ENCODE measurements around the gene PNISR.

PNISR gene

GRCh38 chr6:99407076-99407475 lies 18.0 kb downstream of the PNISR start:
- no peak for DNase-seq
- no peaks in the 10 kb centered on the region for H3K27me3 ChIP-seq
- H3K36me3 ChIP-seq = peaks cover 70 to 81% (median 72%) of the 10 kb centered on the region in 3 donors
- no peak for TF ChIP-seq CTCF (IDR thresholded peaks at IDR 0.05)
- peaks cover 0 to 7% (median under 1%) of the 10 kb centered on the region in 4 donors for H3K4me1 ChIP-seq
- no peaks in the 10 kb centered on the region for H3K9me3 ChIP-seq
- no peak overlapping the region for H3K4me3 ChIP-seq
- intact Hi-C loops (cut with DNase I; ENCODE audit: low total_unique reads) = no loop called here
- no peak overlapping the region for H3K27ac ChIP-seq

GRCh38 chr6:99402448-99402847 lies 22.7 kb downstream of the PNISR start:
- Histone ChIP-seq H3K4me1 (no peaks in the 10 kb centered on the region), H3K4me3 (no peak overlapping the region), H3K27ac (no peak overlapping the region), H3K27me3 (no peaks in the 10 kb centered on the region), H3K9me3 (no peaks in the 10 kb centered on the region), H3K36me3 (peaks cover 84 to 94% (median 85%) of the 10 kb centered on the region in 3 donors)
- intact Hi-C loops (cut with DNase I; ENCODE audit: low total_unique reads) = no loop called here
- no peak for TF ChIP-seq CTCF (IDR thresholded peaks at IDR 0.05)
- DNase-seq = no peak

- Histone ChIP-seq H3K27ac (no peak overlapping the region), H3K36me3 (peaks cover 33 to 48% (median 39%) of the 10 kb centered on the region in 3 donors), H3K9me3 (no peaks in the 10 kb centered on the region), H3K4me3 (no peak overlapping the region), H3K27me3 (no peaks in the 10 kb centered on the region), H3K4me1 (peaks cover 0 to 6% (median 0%) of the 10 kb centered on the region in 4 donors)
- no peak for DNase-seq
- TF ChIP-seq CTCF (IDR thresholded peaks at IDR 0.05) = no peak
- intact Hi-C loops (cut with DNase I; ENCODE audit: low total_unique reads) = no loop called here
These were observed 27.8 kb downstream of the PNISR start for GRCh38 chr6:99397287-99397686.

GRCh38 chr6:99393698-99394531 lies 31.2 kb downstream of the PNISR start, which contains the start of gene COQ3:
Gene COQ3 (minus strand): TSS chr6:99394195. CDS start chr6:99394179, 16 bp downstream.
- H3K4me3 ChIP-seq = peak within 1 kb of the TSS; percentile 86
- H3K36me3 ChIP-seq = peaks cover 8 to 14% (median 9%) of the 10 kb centered on the region in 3 donors
- no peak for TF ChIP-seq CTCF (IDR thresholded peaks at IDR 0.05)
- peaks cover 0 to 6% (median 0%) of the 10 kb centered on the region in 4 donors for H3K4me1 ChIP-seq
- DNase-seq = peak; percentile 51 to 74
- H3K27me3 ChIP-seq = no peaks in the 10 kb centered on the region
- intact Hi-C loops (cut with DNase I; ENCODE audit: low total_unique reads) = loop anchor here (5.0 kb wide), 1 partner anchor 62 kb away; no protein-coding TSS in a partner anchor
- no peaks in the 10 kb centered on the region for H3K9me3 ChIP-seq
- peak within 1 kb of the TSS; percentile 84 to 89 for H3K27ac ChIP-seq

- peaks cover 0 to 6% (median 0%) of the 10 kb centered on the region in 4 donors for H3K4me1 ChIP-seq
- H3K4me3 ChIP-seq = peak overlapping the region; percentile 86
- no peaks in the 10 kb centered on the region for H3K27me3 ChIP-seq
- intact Hi-C loops (cut with DNase I; ENCODE audit: low total_unique reads) = loop anchor here (5.0 kb wide), 1 partner anchor 61 kb away; no protein-coding TSS in a partner anchor
- H3K27ac ChIP-seq = peak overlapping the region; percentile 84 to 89
- H3K36me3 ChIP-seq = peaks cover 5 to 12% (median 6%) of the 10 kb centered on the region in 3 donors
- no peak for DNase-seq
- H3K9me3 ChIP-seq = no peaks in the 10 kb centered on the region
- TF ChIP-seq CTCF (IDR thresholded peaks at IDR 0.05) = no peak
These were observed 31.8 kb downstream of the PNISR start for GRCh38 chr6:99393366-99393697.
